Suprapubic skin (tissue), 3 donors: ENCODE data around the gene DOK6.

Experiments used
- EP300 ChIP-seq: sonication (generic); formaldehyde crosslinking; IDR thresholded peaks from one replicate; pipeline ENCODE4 v1.6.1; 2017; ENCODE audit warnings: antibody characterized with exemption
- TF ChIP-seq, protein P1 (sequence below), 2 donors: fragments of 200-600 bp in 1 of 2; fragments of 450-650 bp in 1 of 2; sonication (generic) in 1 of 2; IDR thresholded peaks; one replicate each; pipeline ENCODE4 v1.5.1; 2016 to 2019; ENCODE audit warnings: antibody characterized with exemption in 2 of 2, mild to moderate bottlenecking in 1 of 2, moderate library complexity in 1 of 2

DNA sequence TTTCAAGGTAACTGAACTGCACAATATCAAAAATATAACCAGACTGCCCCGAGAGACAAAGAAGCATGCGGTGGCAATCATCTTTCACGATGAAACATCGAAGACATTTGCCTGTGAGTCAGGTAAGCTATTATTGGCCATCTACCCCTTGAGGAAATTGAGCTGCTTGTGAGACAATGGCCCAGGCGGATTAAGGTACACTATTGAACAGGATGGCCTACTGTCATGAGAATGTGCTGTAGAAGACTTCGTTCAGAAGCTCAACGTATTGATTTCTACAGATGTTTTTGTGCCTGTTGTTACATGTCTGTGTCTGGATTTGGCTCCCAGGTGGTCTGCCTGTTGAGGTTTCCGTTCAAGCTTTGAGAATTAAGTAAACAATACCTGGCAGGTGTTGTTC is 198.7 kb downstream of the DOK6 start:
- TF ChIP-seq, protein P1, sequence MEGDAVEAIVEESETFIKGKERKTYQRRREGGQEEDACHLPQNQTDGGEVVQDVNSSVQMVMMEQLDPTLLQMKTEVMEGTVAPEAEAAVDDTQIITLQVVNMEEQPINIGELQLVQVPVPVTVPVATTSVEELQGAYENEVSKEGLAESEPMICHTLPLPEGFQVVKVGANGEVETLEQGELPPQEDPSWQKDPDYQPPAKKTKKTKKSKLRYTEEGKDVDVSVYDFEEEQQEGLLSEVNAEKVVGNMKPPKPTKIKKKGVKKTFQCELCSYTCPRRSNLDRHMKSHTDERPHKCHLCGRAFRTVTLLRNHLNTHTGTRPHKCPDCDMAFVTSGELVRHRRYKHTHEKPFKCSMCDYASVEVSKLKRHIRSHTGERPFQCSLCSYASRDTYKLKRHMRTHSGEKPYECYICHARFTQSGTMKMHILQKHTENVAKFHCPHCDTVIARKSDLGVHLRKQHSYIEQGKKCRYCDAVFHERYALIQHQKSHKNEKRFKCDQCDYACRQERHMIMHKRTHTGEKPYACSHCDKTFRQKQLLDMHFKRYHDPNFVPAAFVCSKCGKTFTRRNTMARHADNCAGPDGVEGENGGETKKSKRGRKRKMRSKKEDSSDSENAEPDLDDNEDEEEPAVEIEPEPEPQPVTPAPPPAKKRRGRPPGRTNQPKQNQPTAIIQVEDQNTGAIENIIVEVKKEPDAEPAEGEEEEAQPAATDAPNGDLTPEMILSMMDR (IDR thresholded peaks at IDR 0.05) = no peak
- TF ChIP-seq EP300 = no peak
